PFSK-1 (cell line): ENCODE measurements around the gene C16orf74.

Experiments used
- POLR2AphosphoS5 ChIP-seq: IDR thresholded peaks from 2 replicates; pipeline ENCODE4 v1.6.1; 2012; ENCODE audit warnings: low read depth, mild to moderate bottlenecking, control low read depth, low read length, moderate library complexity
- TAF1 ChIP-seq: IDR thresholded peaks from 2 replicates; pipeline ENCODE4 v1.6.1; 2012; ENCODE audit warnings: low read length, control low read depth, borderline replicate concordance; ENCODE audit not compliant: insufficient read depth
- TF ChIP-seq, protein P1 (sequence below), 2 experiments: IDR thresholded peaks; 2 replicates each; pipeline versions ENCODE4 v1.6.1 to v1.8.0; 2011 to 2012; ENCODE audit warnings: low read depth in 2 of 2, low read length in 2 of 2, control low read depth in 1 of 2, inconsistent platforms in 1 of 2, mild to moderate bottlenecking in 1 of 2, moderate library complexity in 1 of 2; ENCODE audit not compliant: insufficient read depth in 1 of 2

DNA sequence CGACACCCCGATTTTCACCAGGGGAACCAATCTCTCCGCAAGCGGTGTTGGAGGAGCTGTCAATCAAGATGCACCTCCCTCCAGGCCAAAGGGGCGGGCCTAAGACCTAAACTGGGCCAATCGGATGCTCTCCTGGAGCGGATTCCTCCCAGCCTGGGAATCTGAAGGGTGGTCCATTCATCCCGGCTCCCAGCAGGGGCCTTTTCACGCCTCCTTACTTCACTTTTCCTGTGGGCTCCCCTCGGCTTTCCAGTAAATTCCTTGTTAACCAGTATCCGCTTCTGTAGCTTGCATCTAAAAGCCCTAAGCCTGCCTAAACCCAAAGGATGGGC lies 17.1 kb downstream of the C16orf74 start:
- TF ChIP-seq POLR2AphosphoS5 (no peak), TAF1 (no peak)
- TF ChIP-seq, protein P1, sequence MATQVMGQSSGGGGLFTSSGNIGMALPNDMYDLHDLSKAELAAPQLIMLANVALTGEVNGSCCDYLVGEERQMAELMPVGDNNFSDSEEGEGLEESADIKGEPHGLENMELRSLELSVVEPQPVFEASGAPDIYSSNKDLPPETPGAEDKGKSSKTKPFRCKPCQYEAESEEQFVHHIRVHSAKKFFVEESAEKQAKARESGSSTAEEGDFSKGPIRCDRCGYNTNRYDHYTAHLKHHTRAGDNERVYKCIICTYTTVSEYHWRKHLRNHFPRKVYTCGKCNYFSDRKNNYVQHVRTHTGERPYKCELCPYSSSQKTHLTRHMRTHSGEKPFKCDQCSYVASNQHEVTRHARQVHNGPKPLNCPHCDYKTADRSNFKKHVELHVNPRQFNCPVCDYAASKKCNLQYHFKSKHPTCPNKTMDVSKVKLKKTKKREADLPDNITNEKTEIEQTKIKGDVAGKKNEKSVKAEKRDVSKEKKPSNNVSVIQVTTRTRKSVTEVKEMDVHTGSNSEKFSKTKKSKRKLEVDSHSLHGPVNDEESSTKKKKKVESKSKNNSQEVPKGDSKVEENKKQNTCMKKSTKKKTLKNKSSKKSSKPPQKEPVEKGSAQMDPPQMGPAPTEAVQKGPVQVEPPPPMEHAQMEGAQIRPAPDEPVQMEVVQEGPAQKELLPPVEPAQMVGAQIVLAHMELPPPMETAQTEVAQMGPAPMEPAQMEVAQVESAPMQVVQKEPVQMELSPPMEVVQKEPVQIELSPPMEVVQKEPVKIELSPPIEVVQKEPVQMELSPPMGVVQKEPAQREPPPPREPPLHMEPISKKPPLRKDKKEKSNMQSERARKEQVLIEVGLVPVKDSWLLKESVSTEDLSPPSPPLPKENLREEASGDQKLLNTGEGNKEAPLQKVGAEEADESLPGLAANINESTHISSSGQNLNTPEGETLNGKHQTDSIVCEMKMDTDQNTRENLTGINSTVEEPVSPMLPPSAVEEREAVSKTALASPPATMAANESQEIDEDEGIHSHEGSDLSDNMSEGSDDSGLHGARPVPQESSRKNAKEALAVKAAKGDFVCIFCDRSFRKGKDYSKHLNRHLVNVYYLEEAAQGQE (IDR thresholded peaks at IDR 0.05; ENCODE audit: insufficient read depth in 1 of 2, low read depth in 2 of 2, low read length in 2 of 2): no peak
